HG03520 (cell line): ENCODE data around the gene CAMKMT.

Experiments
- ATAC-seq: cut with Tn5 transposase; IDR thresholded peaks from one replicate; pipeline ENCODE4 v1.9.1; 2021; ENCODE audit warnings: mild to moderate bottlenecking, moderate library complexity; ENCODE audit not compliant: unreplicated experiment

The CAMKMT gene

GRCh38 chr2:44443517-44443916 lies 81.8 kb downstream of the CAMKMT start:
- ATAC-seq: no peak

DNA sequence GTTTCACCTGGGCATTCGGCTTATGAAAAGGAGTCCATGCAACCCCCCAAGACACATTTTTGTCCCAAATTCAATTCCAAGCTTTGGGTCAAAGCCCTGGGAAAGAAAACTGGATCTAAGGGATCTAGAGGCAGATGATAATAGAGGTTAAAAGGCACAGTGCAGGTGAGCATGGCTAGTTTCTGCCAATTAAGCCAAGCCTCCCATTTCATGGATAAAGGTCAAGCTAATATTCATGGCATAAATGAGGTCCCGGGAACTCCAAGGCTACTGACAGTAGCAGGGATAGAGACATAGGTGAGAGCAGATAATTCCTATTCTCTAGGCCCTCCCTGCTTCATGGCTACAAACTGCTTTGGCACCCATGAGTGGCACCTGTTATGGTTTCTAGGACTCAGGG lies 83.1 kb downstream of the CAMKMT start:
- no peak for ATAC-seq

DNA sequence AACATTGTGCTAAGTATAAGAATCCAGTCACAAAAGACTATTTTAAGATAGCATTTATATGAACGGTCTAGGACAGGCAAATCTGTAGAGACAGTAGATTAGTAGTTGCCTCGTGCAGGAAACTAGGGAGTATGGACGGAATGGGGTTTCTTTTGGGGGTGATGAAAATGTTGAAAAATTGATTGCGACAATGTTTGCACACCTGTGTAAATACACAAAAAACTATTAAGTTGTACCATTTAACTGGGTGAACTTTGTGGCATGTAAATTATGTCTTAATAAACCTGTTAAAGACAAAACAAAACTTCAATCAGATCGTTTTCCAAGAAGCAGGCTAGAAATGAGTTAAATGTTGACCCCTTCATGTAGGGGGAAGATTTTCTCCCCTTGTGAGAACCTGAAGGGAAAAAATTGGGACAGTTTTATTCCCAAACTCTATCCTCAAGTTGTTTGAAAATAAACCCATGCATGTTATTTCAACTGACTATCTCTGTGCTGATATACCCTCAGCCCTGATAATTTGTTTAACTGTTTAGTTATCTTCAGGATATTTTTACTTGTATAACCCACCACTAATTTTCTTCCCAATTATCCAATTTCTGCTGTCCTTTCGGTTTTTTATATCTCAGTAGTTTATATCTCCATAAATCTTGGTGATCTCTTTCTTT lies 87.2 kb downstream of the CAMKMT start:
- no peak for ATAC-seq

DNA sequence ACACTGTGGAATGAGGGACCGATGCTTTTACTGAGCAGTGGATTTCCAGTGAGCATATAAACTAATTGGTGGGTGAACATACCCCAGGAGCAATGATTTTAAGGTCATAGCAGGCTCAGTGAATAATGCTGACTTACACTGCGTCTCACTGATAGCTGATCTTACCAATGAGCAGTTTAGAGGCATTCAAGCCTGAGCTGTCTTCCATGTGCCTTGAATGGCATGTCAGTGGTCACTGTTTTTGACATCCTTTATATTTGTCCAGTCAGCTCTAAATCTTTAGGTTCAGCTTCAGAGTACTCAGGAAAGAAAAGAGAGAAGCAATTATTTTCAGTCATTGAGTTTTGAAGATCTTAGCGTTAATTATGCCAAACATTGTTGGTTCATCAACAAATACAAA lies 88.3 kb downstream of the CAMKMT start:
- ATAC-seq: no peak

- ATAC-seq: no peak
Observed at GRCh38 chr2:44450806-44451205, 89.1 kb downstream of the CAMKMT start.

DNA sequence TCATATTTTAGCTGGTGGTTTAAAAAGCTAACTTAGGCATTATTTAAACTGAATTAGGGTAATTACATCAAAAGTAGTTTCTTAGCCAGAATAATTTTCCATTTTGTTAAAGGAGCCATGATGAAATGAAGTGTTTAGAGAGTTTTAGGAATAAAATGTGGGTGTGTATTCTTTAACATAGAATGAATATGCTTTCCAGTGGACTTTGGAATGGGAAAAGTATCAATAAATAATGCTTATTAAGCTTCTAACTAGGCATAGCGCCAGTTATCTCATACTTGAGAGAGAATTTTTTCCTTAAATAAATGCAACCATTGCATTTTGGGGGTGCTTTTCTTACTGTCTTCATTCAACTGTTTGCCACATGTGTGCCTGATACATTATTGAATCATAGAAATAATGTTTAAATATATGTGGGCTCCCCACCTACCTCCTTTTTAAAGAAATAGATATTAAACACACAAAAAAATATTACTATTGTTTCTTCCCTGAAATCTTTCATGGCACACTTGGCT lies 90.4 kb downstream of the CAMKMT start:
- ATAC-seq: no peak

- no peak for ATAC-seq
Observed at GRCh38 chr2:44453259-44453658, 91.5 kb downstream of the CAMKMT start.

DNA sequence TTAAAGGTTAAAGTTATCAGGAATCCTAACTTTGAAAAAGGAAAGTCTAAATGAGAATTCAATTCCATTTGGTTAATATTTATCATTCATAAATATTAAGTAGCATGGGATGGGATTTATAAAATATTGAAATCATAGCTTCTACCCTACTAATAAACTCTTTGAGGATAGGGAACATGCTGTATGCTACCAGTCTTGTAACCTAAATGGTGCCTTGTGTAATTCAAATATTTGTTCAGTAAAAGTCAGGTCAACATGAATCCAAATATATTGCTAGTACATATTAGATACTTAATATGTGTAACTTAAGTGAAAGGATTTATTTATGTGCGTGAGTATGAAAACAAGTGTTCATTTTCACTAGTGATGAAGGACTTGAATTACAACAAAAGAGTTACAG lies 94.1 kb downstream of the CAMKMT start:
- ATAC-seq: no peak

DNA sequence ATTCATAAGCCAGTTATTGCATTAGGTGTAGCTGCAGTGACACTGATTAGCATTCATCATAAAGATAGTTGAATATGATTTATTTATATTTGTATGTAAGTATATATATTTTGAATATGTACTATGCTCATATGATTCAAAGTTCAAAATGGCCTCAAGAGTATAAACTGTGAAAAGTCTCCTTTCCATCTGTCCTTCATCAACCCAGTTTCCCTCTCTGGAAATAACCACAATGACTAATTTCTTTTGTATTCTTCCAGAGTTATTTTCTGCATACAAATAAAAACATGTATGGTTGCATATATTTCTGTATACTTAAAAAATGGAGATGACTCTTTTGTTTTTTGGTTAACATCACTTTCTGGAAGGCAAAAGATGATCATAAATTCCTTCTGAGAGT lies 95.2 kb downstream of the CAMKMT start:
- ATAC-seq: no peak

- no peak for ATAC-seq
Observed at GRCh38 chr2:44459739-44460138, 98.0 kb downstream of the CAMKMT start.

DNA sequence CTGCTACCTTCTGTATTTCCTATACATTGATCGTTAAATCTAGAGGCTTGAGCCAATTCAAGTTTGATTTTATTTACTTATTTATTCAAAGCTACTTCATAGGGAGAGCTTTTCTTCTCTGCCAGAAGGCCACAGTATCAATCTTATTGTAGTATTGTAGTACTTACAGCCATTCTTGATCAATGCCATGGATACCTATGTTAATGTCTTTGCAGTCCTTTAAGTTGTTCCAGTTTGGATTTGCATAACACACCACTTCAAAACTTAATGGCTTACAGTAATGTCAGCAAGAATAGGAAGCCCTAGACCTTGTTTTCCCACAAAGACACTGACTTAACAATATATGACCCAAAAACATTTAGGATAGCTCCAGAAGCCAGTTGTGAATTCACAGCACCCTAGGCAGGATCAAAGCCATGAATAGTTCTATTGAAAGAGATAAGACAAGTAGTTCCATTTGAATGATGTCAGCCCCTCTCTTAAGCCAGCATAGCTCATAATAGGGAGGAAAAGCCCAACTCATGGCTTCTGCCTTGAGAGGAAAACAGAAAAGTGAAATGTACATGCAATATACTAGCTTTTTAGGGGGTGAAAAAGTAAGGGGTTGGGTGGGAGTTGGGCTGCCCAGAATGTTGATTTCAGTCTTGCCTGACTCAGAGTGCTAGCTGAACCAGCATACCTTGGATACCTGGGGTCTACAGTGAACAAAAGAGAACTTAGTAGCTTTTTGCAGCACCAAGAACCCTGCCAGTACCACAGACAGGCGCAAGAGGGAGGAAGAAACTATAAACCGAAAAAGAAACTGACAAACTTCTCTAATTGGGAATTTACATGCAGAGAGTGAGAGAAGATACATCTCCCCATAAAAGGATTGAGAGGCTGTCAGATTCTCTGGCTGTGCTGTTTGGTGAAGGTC lies 101.4 kb downstream of the CAMKMT start:
- no peak for ATAC-seq

DNA sequence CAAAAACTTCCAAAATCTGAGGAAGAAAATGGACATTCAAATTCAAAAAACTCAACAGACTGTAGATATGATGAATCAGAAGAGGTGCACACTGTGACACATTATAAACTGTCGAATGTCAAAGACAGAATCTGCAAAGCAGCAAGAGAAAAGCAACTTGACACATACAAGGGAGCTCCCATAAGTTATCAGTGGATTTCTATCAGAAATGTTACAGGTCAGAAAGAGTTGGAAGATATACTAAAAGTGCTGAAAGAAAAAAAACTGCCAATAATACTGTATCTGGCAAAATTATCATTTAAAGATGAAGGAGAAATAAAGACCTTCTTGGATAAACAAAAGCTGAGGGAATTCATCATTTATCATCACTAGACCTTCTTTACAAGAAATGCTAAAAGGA lies 102.7 kb downstream of the CAMKMT start:
- ATAC-seq: no peak

DNA sequence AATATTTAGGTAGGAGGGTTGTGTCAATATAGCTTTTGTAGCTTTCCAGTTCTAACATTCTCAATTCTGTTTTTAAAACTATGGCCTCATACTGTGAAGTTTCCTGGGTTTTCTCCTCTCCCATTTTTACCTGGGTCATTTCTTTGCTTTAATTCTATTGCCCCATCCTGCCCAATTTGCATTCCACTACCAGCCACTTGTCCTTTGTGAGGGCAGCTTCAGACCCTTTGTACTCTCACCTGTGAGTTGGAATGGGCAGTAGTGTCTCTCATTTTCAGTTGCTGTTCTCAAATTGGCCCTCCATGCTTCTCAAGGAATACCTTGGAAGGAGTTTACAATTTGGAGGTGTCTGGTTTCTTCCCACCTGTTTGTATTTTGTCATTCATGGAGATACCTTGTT lies 108.4 kb downstream of the CAMKMT start:
- no peak for ATAC-seq

DNA sequence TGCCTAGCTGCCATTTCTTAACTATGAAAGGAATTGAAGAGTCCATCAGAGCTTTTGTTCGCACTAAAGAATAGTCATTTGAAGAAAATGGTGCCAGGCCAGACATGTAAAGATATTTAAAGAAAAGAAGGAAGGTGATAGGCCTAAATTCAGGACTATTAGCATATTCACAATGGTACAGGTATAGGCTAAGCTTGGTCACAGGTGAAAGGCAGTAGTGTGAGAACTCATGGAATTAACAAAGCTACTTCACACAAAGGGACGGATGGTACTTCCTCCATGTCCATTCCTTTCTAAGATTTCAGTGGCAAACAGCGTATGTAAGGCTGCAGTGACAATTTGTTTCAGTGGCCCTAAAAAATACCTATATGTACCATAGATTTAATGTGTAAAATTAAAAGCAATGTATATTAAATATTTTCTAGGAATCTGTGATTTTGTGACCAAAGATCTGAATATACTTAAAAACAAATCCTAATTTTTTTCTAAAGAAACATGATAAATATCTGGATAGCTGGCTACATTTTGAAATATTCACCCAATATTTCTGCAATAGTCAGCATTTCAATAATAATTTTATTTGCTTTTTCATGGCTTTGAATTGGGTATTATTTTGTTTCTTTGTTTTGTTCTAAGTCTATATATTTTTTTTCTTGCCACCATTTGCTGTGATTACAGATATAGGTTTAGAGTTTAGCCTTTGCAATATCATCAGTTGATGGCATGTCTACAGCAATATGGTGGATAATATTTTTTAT lies 116.1 kb downstream of the CAMKMT start:
- ATAC-seq: no peak

DNA sequence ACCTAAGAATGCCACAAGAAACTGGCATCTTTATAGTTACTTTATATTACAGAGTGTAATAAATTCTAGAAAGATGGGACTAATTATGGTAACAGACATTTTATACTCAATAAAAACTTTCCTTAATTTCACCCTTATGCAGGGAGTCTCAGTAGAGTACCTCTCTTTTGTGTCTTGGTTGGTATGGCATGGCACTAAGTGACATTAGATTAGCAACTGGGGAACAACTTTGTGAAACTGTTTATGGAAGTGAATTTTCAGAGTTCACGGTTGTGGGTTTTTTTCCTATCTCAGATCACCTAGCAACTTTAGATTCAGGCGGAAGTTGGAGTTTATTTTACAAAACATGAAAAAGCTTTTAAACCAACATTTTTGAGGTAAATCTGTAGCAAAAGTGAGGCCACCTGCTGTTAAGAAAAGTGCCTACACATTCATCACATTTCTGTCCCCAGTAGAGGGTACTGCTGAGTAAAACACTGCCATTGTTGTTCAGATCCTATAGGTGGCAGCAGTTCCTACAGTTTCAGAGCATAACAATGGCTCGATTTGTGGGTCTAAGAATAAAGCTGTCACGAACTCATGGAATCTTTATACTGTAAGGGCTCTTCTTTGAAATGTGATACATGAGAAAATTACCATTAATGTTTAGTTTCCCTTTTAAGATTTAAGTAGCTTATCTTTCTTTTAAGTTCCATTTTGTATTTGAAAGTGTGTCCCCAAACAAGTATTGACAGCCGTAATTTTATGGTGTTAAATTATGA lies 117.6 kb downstream of the CAMKMT start:
- peak; percentile 95 for ATAC-seq

DNA sequence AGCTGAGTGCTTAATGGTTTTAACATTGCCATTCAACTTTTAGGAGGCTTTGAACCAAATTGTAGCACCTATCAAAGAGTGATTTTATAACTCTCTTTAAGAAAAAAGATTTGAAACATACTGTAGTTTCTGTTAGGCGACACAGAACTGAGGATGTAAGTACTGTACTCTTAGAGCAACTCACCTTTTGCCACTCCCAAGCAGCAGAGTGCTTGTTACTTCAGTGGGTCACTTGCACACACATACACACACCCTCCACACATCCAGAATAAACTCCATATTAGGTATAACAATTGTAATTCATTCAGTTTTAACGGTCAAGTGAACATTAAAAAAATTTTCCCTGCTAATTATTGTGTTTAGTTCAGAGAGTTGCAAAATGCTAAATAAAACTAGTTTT lies 118.3 kb downstream of the CAMKMT start:
- ATAC-seq: no peak

- no peak for ATAC-seq
Observed at GRCh38 chr2:44487052-44487451, 125.3 kb downstream of the CAMKMT start.

- no peak for ATAC-seq
Observed at GRCh38 chr2:44490726-44491125, 129.0 kb downstream of the CAMKMT start.

DNA sequence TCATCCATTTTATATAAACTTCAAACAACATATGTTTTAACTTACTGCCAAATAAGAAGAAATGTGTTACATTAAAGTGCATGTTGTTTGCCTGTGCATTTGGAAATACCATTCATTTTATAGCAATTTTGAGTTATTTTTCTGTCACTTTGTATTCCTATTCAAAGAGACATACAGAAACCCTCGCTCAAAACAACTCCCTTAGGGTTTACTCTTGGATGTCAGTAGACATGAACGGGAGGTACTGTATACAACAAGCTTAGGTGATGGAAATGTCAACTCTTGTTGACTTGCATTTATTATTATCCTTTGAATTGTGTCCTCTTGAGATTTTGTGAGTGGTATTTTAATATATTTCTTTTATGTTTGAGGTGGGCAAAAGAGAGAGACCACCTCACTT lies 132.3 kb downstream of the CAMKMT start:
- ATAC-seq: no peak

GRCh38 chr2:44495035-44495434 lies 133.3 kb downstream of the CAMKMT start:
- ATAC-seq: no peak

- no peak for ATAC-seq
Observed at GRCh38 chr2:44495544-44495943, 133.8 kb downstream of the CAMKMT start.
